ENCODE data around the gene RNF223. TPM values are rescaled to one million over a fixed set of nuclear protein-coding genes. Genes with fewer than 3 reads are reported as not detected.

RNF223 gene
- total RNA-seq, 1 donor from 2014 or later = not detected

- H3K27ac Mint-ChIP-seq = no peak overlapping the region
- intact Hi-C loops (cut with micrococcal nuclease) = no loop called here
- CTCF ChIA-PET = no interaction called here
- peaks cover 3% of the 10 kb centered on the region for H3K4me1 Mint-ChIP-seq
- no peak for ATAC-seq (ENCODE audit: low read depth)
- TF ChIP-seq CTCF (IDR thresholded peaks at IDR 0.05) = no peak
- POLR2A ChIA-PET = interaction anchor here (0.9 kb wide), 1 partner anchor 10 kb away, joined by 3 read pairs; no protein-coding TSS in a partner anchor
- H3K27me3 Mint-ChIP-seq = no peaks in the 10 kb centered on the region
- no peaks in the 10 kb centered on the region for H3K9me3 Mint-ChIP-seq
- H3K36me3 Mint-ChIP-seq (ENCODE audit: low read depth) = no peaks in the 10 kb centered on the region
- no peak overlapping the region for H3K4me3 Mint-ChIP-seq
- no peak for DNase-seq
Observed at GRCh38 chr1:1052003-1052840, 21.9 kb downstream of the RNF223 start.

GRCh38 chr1:1051127-1051810, 22.8 kb downstream of the RNF223 start:
- CTCF ChIA-PET = interaction anchor here (1.2 kb wide), 1 partner anchor 12 kb away, joined by 6 read pairs; no protein-coding TSS in a partner anchor
- peaks cover 3% of the 10 kb centered on the region for H3K4me1 Mint-ChIP-seq
- no peak for ATAC-seq (ENCODE audit: low read depth)
- intact Hi-C loops (cut with micrococcal nuclease) = no loop called here
- DNase-seq = no peak
- no peak for TF ChIP-seq CTCF (IDR thresholded peaks at IDR 0.05)
- POLR2A ChIA-PET = interaction anchor here (0.9 to 1.5 kb wide), 4 partner anchors 8 to 13 kb away, joined by 3 to 8 read pairs (median 5); no protein-coding TSS in a partner anchor
- H3K27ac Mint-ChIP-seq = no peak overlapping the region
- no peaks in the 10 kb centered on the region for H3K36me3 Mint-ChIP-seq (ENCODE audit: low read depth)
- no peaks in the 10 kb centered on the region for H3K9me3 Mint-ChIP-seq
- no peak overlapping the region for H3K4me3 Mint-ChIP-seq
- H3K27me3 Mint-ChIP-seq = no peaks in the 10 kb centered on the region

DNA sequence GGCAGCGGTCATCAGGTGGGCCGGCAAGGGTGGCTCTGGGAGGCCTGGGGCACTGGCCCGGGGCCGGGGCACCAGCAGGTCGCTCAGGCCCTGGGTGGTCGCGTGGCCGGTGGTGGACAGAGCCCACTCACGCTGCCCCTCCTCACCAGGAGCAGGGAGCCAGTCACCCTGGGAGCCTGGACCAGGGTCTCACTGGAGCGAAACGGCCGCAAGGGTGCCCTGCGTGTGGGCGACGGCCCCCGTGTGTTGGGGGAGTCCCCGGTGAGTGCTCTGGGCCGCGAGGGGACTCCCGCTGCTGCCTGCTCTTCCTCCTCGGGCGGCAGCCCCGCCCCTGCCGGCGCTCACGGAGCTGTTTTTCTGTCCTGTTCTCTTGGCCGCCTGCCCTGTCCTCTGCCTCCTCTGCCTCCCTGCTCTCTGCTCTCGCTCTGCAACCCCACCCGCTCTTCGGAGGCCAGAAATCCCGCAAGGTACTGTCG, 23.5 kb downstream of the RNF223 start:
- ChIA-PET POLR2A (interaction anchor here (0.9 to 1.5 kb wide), 3 partner anchors 9 to 13 kb away, joined by 5 to 8 read pairs (median 5); no protein-coding TSS in a partner anchor), CTCF (interaction anchor here (1.2 kb wide), 1 partner anchor 13 kb away, joined by 6 read pairs; no protein-coding TSS in a partner anchor)
- peak; percentile 88 for ATAC-seq (ENCODE audit: low read depth)
- intact Hi-C loops (cut with micrococcal nuclease) = loop anchor here (1.0 kb wide), 2 partner anchors 9 to 11 kb away; no protein-coding TSS in a partner anchor
- peak overlapping the region; percentile 53 for H3K27ac Mint-ChIP-seq
- H3K36me3 Mint-ChIP-seq (ENCODE audit: low read depth) = no peaks in the 10 kb centered on the region
- peak overlapping the region; percentile 56 for H3K4me3 Mint-ChIP-seq
- no peaks in the 10 kb centered on the region for H3K27me3 Mint-ChIP-seq
- no peaks in the 10 kb centered on the region for H3K9me3 Mint-ChIP-seq
- no peak for TF ChIP-seq CTCF (IDR thresholded peaks at IDR 0.05)
- no peak for DNase-seq
- peaks cover 3% of the 10 kb centered on the region for H3K4me1 Mint-ChIP-seq

GRCh38 chr1:1049318-1050165, 24.6 kb downstream of the RNF223 start:
- ChIA-PET POLR2A (interaction anchor here (0.9 kb wide), 1 partner anchor 17 kb away, joined by 3 read pairs; no protein-coding TSS in a partner anchor), CTCF (no interaction called here)
- intact Hi-C loops (cut with micrococcal nuclease) = loop anchor here (1.0 kb wide), 2 partner anchors 10 kb away; no protein-coding TSS in a partner anchor
- no peaks in the 10 kb centered on the region for H3K9me3 Mint-ChIP-seq
- no peaks in the 10 kb centered on the region for H3K27me3 Mint-ChIP-seq
- no peak for TF ChIP-seq CTCF (IDR thresholded peaks at IDR 0.05)
- H3K4me1 Mint-ChIP-seq = peaks cover 3% of the 10 kb centered on the region
- H3K4me3 Mint-ChIP-seq = no peak overlapping the region
- no peak overlapping the region for H3K27ac Mint-ChIP-seq
- no peak for DNase-seq
- no peak for ATAC-seq (ENCODE audit: low read depth)
- no peaks in the 10 kb centered on the region for H3K36me3 Mint-ChIP-seq (ENCODE audit: low read depth)

All from activated B cell treated with CpG ODN at 0.5 μM for 24 hours (primary cell).